GM12865 (cell line): Measurements from ENCODE around the gene AHCTF1.
A peak's percentile ranks its signal among the peaks of the same experiment; 100 is the strongest.

ENCODE experiments used
- DNase-seq: peaks from one replicate; pipeline ENCODE4 v3.0.0; 2010; ENCODE audit warnings: low read depth
- H3K4me3 ChIP-seq: 2 replicates; pipeline ENCODE4 v1.5.1; 2011; ENCODE audit warnings: mild to moderate bottlenecking, low read depth, low read length, control low read depth
- CTCF ChIP-seq: IDR thresholded peaks from 2 replicates; pipeline ENCODE4 v1.5.1; 2011; ENCODE audit warnings: low read length, control low read depth, low read depth, inconsistent platforms; ENCODE audit not compliant: insufficient read depth; ENCODE audit errors: missing control alignments

The AHCTF1 gene

GRCh38 chr1:246933893-246934292, 2.1 kb upstream of the AHCTF1 start:
- no peak overlapping the region for H3K4me3 ChIP-seq
- TF ChIP-seq CTCF: no peak
- no peak for DNase-seq

DNA sequence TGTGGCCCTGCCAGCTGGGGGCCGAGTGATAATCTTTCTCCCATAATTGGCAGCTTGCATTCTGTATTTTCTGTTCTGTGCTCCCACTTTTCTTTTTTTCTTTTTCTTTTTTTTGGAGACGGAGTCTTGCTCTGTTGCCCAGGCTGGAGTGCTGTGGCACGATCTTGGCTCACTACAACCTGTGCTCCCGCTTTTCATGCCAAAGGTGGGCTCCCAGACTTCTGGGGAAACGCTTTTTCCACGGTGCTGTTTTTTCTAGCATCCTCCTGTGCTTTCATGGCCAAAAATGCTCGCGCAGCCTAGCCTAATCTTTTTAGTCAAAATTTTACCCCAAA, 585 bp upstream of the AHCTF1 start:
- no peak for TF ChIP-seq CTCF
- peak overlapping the region; percentile 62 for H3K4me3 ChIP-seq
- no peak for DNase-seq

GRCh38 chr1:246930830-246931548, 759 bp downstream of the AHCTF1 start:
- TF ChIP-seq CTCF: no peak
- DNase-seq: peak; percentile 69
- peak overlapping the region; percentile 62 for H3K4me3 ChIP-seq

GRCh38 chr1:246925997-246926626, 5.6 kb downstream of the AHCTF1 start:
- H3K4me3 ChIP-seq: no peak overlapping the region
- no peak for DNase-seq
- no peak for TF ChIP-seq CTCF

- DNase-seq: peak; percentile 13
- no peak for TF ChIP-seq CTCF
- no peak overlapping the region for H3K4me3 ChIP-seq
Measured at GRCh38 chr1:246923900-246924299, 7.8 kb downstream of the AHCTF1 start.

DNA sequence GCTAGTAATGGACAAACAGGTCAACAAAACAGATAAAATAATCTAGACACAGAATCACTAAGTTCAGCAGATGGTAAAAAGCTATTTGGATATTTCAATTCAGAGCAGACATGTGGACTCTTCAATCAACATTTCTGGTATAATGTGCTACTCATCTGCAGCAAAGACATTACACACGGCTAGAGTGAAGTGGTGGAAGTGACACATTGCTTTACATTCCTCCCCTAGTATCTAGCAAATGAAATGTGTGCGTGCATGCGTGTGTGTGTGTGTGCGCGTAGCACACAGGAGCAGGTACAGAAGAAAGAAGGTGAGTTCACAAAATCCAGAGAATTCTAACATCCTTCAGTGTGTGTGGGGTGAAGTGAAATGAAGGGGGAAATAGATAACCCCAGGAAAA, 8.3 kb downstream of the AHCTF1 start:
- TF ChIP-seq CTCF: no peak
- no peak overlapping the region for H3K4me3 ChIP-seq
- no peak for DNase-seq

DNA sequence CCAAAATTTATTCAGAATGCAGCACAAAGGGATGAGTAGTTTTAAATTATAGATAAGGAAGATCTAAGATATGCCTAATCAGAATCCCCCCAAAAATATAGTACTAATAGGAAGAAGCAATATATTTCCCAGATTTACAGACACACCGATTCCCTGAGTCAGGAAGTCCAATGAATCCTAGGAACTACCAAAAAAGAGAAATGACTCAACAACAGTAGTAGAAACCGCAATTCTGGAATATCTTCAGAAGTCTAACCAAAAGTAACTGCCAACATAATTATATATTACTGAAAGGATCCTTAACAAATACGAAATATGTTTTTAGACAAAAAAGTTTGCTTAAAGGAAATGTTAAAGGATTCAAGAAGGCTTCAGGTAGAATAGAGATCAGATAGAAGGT, 10.3 kb downstream of the AHCTF1 start:
- H3K4me3 ChIP-seq: no peak overlapping the region
- no peak for DNase-seq
- no peak for TF ChIP-seq CTCF
